Subcutaneous abdominal adipose tissue (tissue), 5 donors: ENCODE results near the gene C1orf53.
A peak's percentile ranks its signal among the peaks of the same experiment; 100 is the strongest.

Experiments used
- H3K27ac ChIP-seq: one replicate; pipeline ENCODE4 v1.7.0; 2013; ENCODE audit warnings: low read depth, mild to moderate bottlenecking, inconsistent platforms, low read length, moderate library complexity
- H3K27me3 ChIP-seq, 5 donors: one replicate each; pipeline ENCODE4 v1.7.0; 2013; ENCODE audit warnings: low read length in 5 of 5, inconsistent platforms in 1 of 5; ENCODE audit not compliant: control insufficient read depth in 5 of 5, insufficient read depth in 4 of 5
- H3K36me3 ChIP-seq, 5 donors: one replicate each; pipeline ENCODE4 v1.7.0; 2013; ENCODE audit warnings: low read length in 5 of 5; ENCODE audit not compliant: control insufficient read depth in 5 of 5, insufficient read depth in 5 of 5
- H3K4me1 ChIP-seq, 5 donors: one replicate each; pipeline ENCODE4 v1.7.0; 2013; ENCODE audit warnings: low read length in 5 of 5, mild to moderate bottlenecking in 3 of 5, moderate library complexity in 1 of 5; ENCODE audit not compliant: control insufficient read depth in 5 of 5, insufficient read depth in 5 of 5
- H3K4me3 ChIP-seq, 5 donors: one replicate each; pipeline ENCODE4 v1.7.0; 2013; ENCODE audit warnings: low read length in 5 of 5, low read depth in 1 of 5
- H3K9ac ChIP-seq, 5 donors: one replicate each; pipeline ENCODE4 v1.7.0; 2013; ENCODE audit warnings: low read length in 5 of 5, mild to moderate bottlenecking in 4 of 5, moderate library complexity in 3 of 5
- H3K9me3 ChIP-seq, 5 donors: one replicate each; pipeline ENCODE4 v1.7.0; 2013; ENCODE audit warnings: low read length in 5 of 5; ENCODE audit not compliant: control insufficient read depth in 5 of 5
- donor health status: healthy.
- donor health status: healthy.
- donor health status: healthy.
- donor health status: healthy.
- donor health status: healthy.

C1orf53 gene

DNA sequence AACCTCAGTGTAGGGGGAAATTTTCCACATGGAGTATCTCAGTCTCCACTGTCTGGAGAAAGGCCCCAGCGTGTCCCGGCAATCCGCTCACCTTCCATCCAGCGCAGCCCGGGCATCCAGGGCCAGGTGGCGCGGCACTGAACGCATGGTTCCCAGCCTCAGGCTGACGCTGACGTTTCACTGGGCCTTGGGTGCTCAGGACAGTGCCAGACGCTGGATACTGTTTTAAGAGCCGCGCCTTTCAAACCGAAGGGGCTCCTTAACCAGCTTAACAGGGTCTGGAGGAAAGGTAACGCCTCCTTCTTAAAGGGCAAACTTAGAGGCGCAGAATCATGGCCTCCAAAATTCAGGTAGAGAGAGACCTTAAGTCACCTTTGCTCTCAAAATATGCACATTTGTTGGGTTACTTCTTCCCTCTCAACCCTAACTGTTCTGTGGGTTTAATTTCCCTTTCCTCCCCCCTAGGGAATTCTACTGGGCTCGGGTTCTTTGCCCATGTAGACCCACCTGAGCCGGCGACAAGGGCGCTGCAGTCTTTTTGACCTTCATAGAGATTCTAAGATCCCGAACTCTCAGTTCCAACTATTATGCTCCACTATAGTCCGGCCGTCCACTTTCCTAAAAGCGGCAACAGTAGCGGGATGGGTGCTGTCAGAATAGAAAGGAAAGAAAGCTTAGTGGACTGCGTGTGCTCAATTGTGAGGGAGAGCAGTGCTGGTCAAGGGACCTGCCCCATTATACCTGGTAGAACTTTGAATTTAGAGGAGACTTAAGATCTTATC is 11.3 kb downstream of the C1orf53 start:
- no peak overlapping the region for H3K9ac ChIP-seq

DNA sequence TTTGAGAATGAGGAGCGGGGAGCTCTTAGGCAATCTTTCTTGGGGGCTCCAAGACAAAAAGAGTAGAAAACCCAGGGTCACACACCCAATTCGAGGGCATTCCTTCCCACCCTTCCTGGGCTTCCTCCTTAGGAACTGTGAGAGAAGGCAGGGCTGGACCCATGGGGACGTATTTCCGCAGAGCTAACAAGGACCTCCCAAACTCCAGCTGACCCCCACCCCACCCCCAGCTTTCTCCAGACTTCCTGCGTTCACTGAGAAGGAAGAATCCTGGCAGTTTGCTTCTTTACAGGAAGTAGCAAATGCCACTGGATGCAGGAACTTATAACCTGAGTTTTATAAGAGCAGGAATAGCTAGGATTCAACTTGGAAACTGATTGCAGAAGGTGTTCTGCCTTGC is 12.1 kb downstream of the C1orf53 start:
- Histone ChIP-seq H3K4me1 (peaks cover 3 to 82% (median 75%) of the 10 kb centered on the region in 5 donors), H3K9me3 (no peaks in the 10 kb centered on the region), H3K27me3 (peaks cover 86 to 98% (median 95%) of the 10 kb centered on the region in 5 donors), H3K27ac (no peak overlapping the region), H3K9ac (no peak overlapping the region), H3K4me3 (no peak overlapping the region), H3K36me3 (no peaks in the 10 kb centered on the region)

More for the DNA sequence above, 11.3 kb downstream of the C1orf53 start:
- no peaks in the 10 kb centered on the region for H3K9me3 ChIP-seq
- peaks cover 3 to 84% (median 66%) of the 10 kb centered on the region in 5 donors for H3K4me1 ChIP-seq
- H3K27me3 ChIP-seq, result peaks cover 85 to 98% (median 95%) of the 10 kb centered on the region in 5 donors
- no peaks in the 10 kb centered on the region for H3K36me3 ChIP-seq
- H3K27ac ChIP-seq, result no peak overlapping the region
- H3K4me3 ChIP-seq, result peak overlapping the region in 1 of 5 donors; percentile 35

- H3K27me3 ChIP-seq, result peaks cover 85 to 98% (median 94%) of the 10 kb centered on the region in 5 donors
- H3K4me3 ChIP-seq, result peak overlapping the region in 3 of 5 donors; percentile 14 to 51 (median 51)
- H3K9me3 ChIP-seq, result no peaks in the 10 kb centered on the region
- no peak overlapping the region for H3K27ac ChIP-seq
- H3K9ac ChIP-seq, result no peak overlapping the region
- peaks cover 3 to 87% (median 77%) of the 10 kb centered on the region in 5 donors for H3K4me1 ChIP-seq
- no peaks in the 10 kb centered on the region for H3K36me3 ChIP-seq
These were observed 12.9 kb downstream of the C1orf53 start for GRCh38 chr1:197915260-197915861.

DNA sequence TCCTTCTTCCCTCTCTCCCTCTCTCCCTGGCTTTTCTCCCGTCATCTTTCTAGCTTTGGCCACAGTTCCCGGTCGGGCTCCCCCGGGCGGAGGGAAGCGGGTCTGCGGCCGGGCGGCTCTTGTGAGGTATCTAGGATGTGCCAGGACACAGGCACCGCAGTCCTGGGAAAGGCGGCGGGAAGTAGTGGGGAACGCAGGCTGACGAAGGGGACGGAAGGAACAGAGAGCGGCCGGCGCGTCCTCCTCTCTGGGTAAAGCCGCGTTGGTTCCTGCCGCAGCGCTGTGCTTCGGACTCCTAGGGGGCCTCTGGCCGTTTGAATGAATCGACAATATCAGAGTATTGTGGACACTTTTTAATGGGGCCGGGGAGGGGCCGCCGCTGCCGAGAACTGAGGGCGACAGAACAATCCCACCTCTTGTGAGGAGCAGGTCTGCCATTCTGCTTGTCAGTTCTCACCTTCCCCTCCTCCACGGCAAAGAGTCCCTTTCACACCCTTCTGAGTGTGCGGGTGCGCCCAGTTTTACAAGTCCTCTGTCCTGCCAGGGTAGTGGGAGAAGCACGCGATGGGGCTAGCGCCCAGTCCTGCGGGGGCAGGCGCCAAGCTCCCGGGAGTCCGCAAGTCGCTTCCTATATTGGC is 13.6 kb downstream of the C1orf53 start:
- H3K9me3 ChIP-seq, result no peaks in the 10 kb centered on the region
- H3K4me3 ChIP-seq, result peak overlapping the region in 4 of 5 donors; percentile 11 to 51 (median 32)
- H3K27ac ChIP-seq, result no peak overlapping the region
- no peak overlapping the region for H3K9ac ChIP-seq
- peaks cover 3 to 83% (median 71%) of the 10 kb centered on the region in 5 donors for H3K4me1 ChIP-seq
- H3K27me3 ChIP-seq, result peaks cover 86 to 98% (median 95%) of the 10 kb centered on the region in 5 donors
- H3K36me3 ChIP-seq, result no peaks in the 10 kb centered on the region

DNA sequence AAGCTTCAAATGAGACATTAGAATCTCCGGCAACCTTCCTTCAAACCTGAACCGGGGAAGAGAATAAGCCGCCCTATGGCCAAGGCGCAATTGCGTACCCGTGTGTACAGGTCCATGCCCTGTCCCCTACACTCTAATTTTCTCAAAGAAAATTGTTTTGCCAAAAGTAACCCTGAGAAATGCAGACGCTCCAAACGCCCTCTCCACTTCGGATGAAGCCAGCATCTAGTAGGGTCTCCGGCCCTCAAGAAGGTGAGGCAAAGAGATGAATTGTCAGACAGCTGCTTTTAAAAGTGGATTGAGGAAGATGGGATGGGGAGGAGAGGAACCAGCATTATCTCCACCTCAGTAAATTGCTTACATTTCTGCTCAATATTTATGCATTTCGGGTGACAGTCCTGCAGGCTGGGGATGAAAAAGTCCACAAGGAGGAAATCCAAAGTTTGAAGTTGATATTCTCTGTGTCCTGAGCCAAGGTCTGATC is 14.1 kb downstream of the C1orf53 start:
- Histone ChIP-seq H3K4me1 (peaks cover 3 to 81% (median 71%) of the 10 kb centered on the region in 5 donors), H3K27ac (no peak overlapping the region), H3K9me3 (no peaks in the 10 kb centered on the region)

DNA sequence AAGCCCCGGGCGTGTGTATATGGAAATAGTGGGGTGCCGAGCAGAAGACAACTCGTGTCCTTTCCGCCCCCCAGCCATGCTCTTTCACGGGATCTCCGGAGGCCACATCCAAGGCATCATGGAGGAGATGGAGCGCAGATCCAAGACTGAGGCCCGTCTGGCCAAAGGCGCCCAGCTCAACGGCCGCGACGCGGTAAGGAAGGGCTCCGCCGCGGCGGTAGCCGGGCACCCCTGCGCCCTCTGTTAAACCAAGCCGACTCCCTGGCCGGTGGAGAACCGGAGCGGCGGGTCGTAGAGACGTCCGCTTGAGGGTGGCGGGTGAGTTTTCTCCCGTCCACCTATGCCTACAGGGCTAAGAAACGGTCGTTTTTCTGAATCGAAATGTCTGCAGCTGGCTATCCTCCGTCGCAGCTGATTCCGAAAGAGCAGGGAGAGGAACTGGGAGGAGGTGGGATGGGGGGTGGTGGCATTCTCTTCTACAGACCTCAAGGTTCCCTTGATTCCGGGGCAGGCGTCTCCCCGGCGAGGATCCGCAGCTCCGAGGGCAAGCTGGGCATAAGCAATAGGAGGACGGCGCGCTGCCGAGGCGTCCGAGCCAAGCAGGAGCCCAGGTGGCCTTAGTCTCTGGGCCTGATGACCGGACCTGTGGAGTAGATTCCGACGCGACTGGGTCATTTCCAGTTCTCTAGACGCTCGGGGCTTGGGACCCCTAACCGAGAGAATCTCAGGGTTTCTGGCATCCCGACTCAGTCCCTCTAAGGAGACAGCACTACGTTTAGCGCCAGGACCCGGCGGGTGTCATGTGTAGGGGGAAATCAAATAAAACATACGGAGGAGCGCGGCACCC is 15.6 kb downstream of the C1orf53 start:
- H3K27me3 ChIP-seq, result peaks cover 83 to 95% (median 94%) of the 10 kb centered on the region in 5 donors
- H3K4me3 ChIP-seq, result peak overlapping the region; percentile 48 to 62 (median 55)
- no peak overlapping the region for H3K9ac ChIP-seq
- peaks cover 3 to 67% (median 58%) of the 10 kb centered on the region in 5 donors for H3K4me1 ChIP-seq
- H3K36me3 ChIP-seq, result no peaks in the 10 kb centered on the region
- no peaks in the 10 kb centered on the region for H3K9me3 ChIP-seq
- H3K27ac ChIP-seq, result no peak overlapping the region

More for the DNA sequence above, 14.1 kb downstream of the C1orf53 start:
- no peak overlapping the region for H3K9ac ChIP-seq
- no peaks in the 10 kb centered on the region for H3K36me3 ChIP-seq
- peak overlapping the region in 3 of 5 donors; percentile 11 to 51 (median 51) for H3K4me3 ChIP-seq
- peaks cover 86 to 98% (median 95%) of the 10 kb centered on the region in 5 donors for H3K27me3 ChIP-seq

- Histone ChIP-seq H3K4me3 (peak overlapping the region in 3 of 5 donors; percentile 1 to 37 (median 19)), H3K27ac (no peak overlapping the region), H3K9ac (no peak overlapping the region), H3K4me1 (peaks cover 3 to 60% (median 52%) of the 10 kb centered on the region in 5 donors), H3K9me3 (no peaks in the 10 kb centered on the region), H3K36me3 (no peaks in the 10 kb centered on the region), H3K27me3 (peaks cover 74 to 88% (median 86%) of the 10 kb centered on the region in 5 donors)
These were observed 16.4 kb downstream of the C1orf53 start for GRCh38 chr1:197918807-197919345.

DNA sequence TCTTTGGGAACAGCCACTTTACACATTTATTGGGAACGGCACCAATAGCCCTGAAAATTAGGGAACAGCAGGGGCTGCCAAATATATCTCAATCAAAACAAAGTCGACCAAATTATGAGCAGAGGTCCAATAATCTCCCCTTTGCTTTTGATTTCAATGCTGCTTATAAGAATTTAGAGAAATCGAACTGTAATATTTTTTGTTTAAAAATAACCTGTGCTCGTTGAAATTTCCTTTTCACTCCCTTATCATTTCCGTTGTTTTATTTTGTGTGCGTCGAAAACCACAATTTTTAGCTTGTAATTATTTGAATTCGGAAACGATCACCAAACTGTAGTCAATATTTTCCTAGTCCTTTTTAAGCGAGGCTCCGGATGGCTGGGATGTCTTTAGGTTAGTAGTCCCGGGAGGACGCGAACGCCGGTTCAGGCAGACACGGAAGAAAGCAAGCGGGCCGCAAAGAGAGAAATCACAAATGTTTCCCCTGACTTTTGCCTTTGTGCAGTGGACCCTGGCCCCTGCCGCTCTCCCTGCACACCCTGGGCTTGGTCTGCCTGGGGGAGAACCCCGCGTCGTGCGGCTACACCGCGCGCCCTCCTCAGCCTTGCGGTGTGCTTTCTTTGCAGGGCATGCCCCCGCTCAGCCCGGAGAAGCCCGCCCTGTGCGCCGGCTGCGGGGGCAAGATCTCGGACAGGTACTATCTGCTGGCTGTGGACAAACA is 17.1 kb downstream of the C1orf53 start:
- Histone ChIP-seq H3K4me3 (peak overlapping the region in 2 of 5 donors; percentile 22 to 37), H3K36me3 (no peaks in the 10 kb centered on the region), H3K9me3 (no peaks in the 10 kb centered on the region), H3K27ac (no peak overlapping the region), H3K9ac (no peak overlapping the region), H3K4me1 (peaks cover 3 to 58% (median 52%) of the 10 kb centered on the region in 5 donors), H3K27me3 (peaks cover 68 to 82% (median 80%) of the 10 kb centered on the region in 5 donors)
